OCI-LY7 (cell line): ENCODE results near the gene CRHR1. TPM values are rescaled to one million over a fixed set of nuclear protein-coding genes. Genes with fewer than 3 reads are reported as not detected.

ENCODE experiments used
- BruUV-seq: library from RNA; stranded (reverse); fragments of 400-500 nt; replicated peaks from 2 replicates; lab custom pipeline; 2021; lab: Mats Ljungman, UMichigan
- CTCF ChIA-PET: fragments of 300-600 bp; sonication (Branson Sonifier 250); formaldehyde crosslinking; loops from one replicate; lab custom pipeline; 2022; ENCODE audit warnings: antibody characterized with exemption; ENCODE audit not compliant: unreplicated experiment; lab: Charles Lee
- POLR2A ChIA-PET: fragments of 300-600 bp; sonication (Branson Sonifier 250); formaldehyde crosslinking; loops from one replicate; lab custom pipeline; 2022; ENCODE audit warnings: antibody characterized with exemption; lab: Charles Lee
- DNase-seq: peaks from one replicate; pipeline ENCODE4 v3.0.0-alpha.2; 2015; ENCODE audit warnings: low spot score
- H2AFZ ChIP-seq: fragments of 200-600 bp; sonication (generic), shearing (Covaris generic); 2 replicates; pipeline ENCODE4 v1.6.1; 2014; ENCODE audit warnings: mild to moderate bottlenecking, antibody characterized with exemption, low read length, moderate library complexity
- H3K27ac ChIP-seq: fragments of 200-600 bp; sonication (generic); 2 replicates; pipeline ENCODE4 v1.5.1; 2014; ENCODE audit warnings: mixed run types, low read depth, mild to moderate bottlenecking, moderate library complexity, low read length, inconsistent platforms; ENCODE audit not compliant: poor library complexity, severe bottlenecking
- H3K36me3 ChIP-seq: fragments of 200-600 bp; sonication (generic); 2 replicates; pipeline ENCODE4 v1.6.1; 2014; ENCODE audit warnings: mild to moderate bottlenecking, antibody characterized with exemption, low read length, moderate library complexity, mixed read lengths; ENCODE audit not compliant: insufficient read depth
- H3K4me1 ChIP-seq: fragments of 200-600 bp; sonication (generic); 2 replicates; pipeline ENCODE4 v1.5.1; 2014; ENCODE audit warnings: mild to moderate bottlenecking, low read length; ENCODE audit not compliant: insufficient read depth, poor library complexity, severe bottlenecking
- H3K4me2 ChIP-seq: fragments of 200-600 bp; sonication (generic); 2 replicates; pipeline ENCODE4 v1.6.1; 2014; ENCODE audit warnings: mild to moderate bottlenecking, low read length
- H3K4me3 ChIP-seq: fragments of 200-600 bp; sonication (generic); 2 replicates; pipeline ENCODE4 v1.5.1; 2014; ENCODE audit warnings: mild to moderate bottlenecking, low read depth, low read length; ENCODE audit not compliant: poor library complexity, severe bottlenecking
- H3K79me2 ChIP-seq: fragments of 200-600 bp; sonication (generic); 2 replicates; pipeline ENCODE4 v1.6.1; 2016; ENCODE audit warnings: low read depth, mild to moderate bottlenecking, low read length, moderate library complexity, mixed read lengths; ENCODE audit not compliant: insufficient read depth
- H3K9me2 ChIP-seq: fragments of 200-600 bp; sonication (generic); 2 replicates; pipeline ENCODE4 v1.6.1; 2016; ENCODE audit warnings: mild to moderate bottlenecking, low read length, mixed read lengths; ENCODE audit not compliant: insufficient read depth
- H3K9me3 ChIP-seq: fragments of 200-600 bp; sonication (generic); 2 replicates; pipeline ENCODE4 v1.6.1; 2014; ENCODE audit warnings: mild to moderate bottlenecking, mixed run types, low read length, mixed read lengths
- H4K20me1 ChIP-seq: fragments of 200-600 bp; sonication (generic); 2 replicates; pipeline ENCODE4 v1.6.1; 2014; ENCODE audit warnings: mild to moderate bottlenecking, antibody characterized with exemption, low read length, moderate library complexity, mixed read lengths; ENCODE audit not compliant: insufficient read depth
- EZH2phosphoT487 ChIP-seq: fragments of 200-600 bp; sonication (generic); IDR thresholded peaks from 2 replicates; pipeline ENCODE4 v1.6.1; 2018; ENCODE audit warnings: low read depth, borderline replicate concordance, mild to moderate bottlenecking, mixed run types, antibody characterized with exemption, low read length, moderate library complexity, mixed read lengths
- intact Hi-C: fragments of 100-400 bp; cut with micrococcal nuclease; formaldehyde crosslinking; loops from one replicate; pipeline ENCODE4 v1.10.0; 2022; ENCODE audit not compliant: unreplicated experiment
- total RNA-seq, 2 experiments: library from RNA; depleted of rRNA in 1 of 2; stranded (reverse); fragments of >200 nt in 1 of 2; shearing (Covaris generic) in 1 of 2; gene quantifications; 2 replicates each; pipeline ENCODE4 v1.2.3, GENCODE V29; 2014 to 2022
- TF ChIP-seq, protein P1 (sequence below): fragments of 200-600 bp; sonication (generic); conservative IDR thresholded peaks from 2 replicates; pipeline ENCODE4 v1.5.1; 2014; ENCODE audit warnings: mild to moderate bottlenecking, antibody characterized with exemption, low read length, moderate library complexity, mixed read lengths

The CRHR1 gene
- total RNA-seq, 2 experiments from 2014 or later: not detected

DNA sequence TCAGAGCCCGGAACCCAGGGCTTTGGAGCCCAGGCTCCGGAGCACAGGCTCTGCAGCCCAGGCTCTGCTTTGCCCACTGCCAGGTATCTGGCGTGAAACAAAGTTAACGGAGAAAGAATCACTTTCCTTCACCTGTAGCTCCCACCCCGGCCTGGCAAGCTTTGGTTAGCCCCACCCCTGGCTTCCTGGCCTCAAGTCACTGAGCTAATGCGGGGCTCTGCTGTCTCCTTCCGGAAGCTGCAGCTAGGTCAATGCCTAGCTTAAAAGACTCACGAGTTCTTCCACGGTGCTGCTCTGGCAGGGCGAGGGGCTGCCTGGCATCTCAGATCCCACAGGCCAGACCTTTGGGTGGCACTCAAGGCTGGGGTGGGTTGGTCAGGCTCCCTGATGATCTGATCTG, 39.5 kb downstream of the CRHR1 start:
- Histone ChIP-seq H3K9me3 (no peaks in the 10 kb centered on the region), H3K4me2 (no peak overlapping the region), H3K4me3 (no peak overlapping the region), H3K36me3 (no peaks in the 10 kb centered on the region), H3K4me1 (no peaks in the 10 kb centered on the region), H3K9me2 (no peaks in the 10 kb centered on the region), H3K79me2 (no peaks in the 10 kb centered on the region), H3K27ac (no peak overlapping the region), H4K20me1 (no peaks in the 10 kb centered on the region), H2AFZ (no peak overlapping the region)
- no TSS peak for BruUV-seq
- CTCF ChIA-PET: no interaction called here
- POLR2A ChIA-PET: interaction anchor here (1.0 kb wide), 1 partner anchor 127 kb away, joined by 3 read pairs; no protein-coding TSS in a partner anchor
- no peak for TF ChIP-seq EZH2phosphoT487
- TF ChIP-seq, protein P1, sequence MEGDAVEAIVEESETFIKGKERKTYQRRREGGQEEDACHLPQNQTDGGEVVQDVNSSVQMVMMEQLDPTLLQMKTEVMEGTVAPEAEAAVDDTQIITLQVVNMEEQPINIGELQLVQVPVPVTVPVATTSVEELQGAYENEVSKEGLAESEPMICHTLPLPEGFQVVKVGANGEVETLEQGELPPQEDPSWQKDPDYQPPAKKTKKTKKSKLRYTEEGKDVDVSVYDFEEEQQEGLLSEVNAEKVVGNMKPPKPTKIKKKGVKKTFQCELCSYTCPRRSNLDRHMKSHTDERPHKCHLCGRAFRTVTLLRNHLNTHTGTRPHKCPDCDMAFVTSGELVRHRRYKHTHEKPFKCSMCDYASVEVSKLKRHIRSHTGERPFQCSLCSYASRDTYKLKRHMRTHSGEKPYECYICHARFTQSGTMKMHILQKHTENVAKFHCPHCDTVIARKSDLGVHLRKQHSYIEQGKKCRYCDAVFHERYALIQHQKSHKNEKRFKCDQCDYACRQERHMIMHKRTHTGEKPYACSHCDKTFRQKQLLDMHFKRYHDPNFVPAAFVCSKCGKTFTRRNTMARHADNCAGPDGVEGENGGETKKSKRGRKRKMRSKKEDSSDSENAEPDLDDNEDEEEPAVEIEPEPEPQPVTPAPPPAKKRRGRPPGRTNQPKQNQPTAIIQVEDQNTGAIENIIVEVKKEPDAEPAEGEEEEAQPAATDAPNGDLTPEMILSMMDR: no peak
- no peak for DNase-seq
- intact Hi-C loops: no loop called here

DNA sequence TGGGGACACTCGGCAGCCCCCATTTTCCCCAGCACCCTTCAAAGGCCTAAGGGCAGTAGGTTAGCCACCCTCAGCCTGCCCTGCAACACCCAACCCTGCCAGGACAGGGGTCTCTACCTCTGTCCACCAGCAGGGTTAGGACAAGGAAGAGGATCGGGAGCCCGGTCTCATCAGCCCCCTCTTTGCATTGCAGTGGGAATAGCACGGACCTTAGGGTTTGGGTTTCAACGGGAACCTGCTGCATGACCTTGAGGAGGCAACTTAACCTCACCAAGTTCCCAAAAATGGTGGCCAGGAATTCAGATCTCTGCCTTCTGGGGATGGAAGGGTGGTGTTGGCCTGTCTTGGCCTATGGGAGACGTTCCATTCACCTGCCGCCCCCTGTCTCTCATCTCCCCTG, 40.4 kb downstream of the CRHR1 start:
- no peak overlapping the region for H3K27ac ChIP-seq
- ChIA-PET POLR2A (no interaction called here), CTCF (no interaction called here)
- H4K20me1 ChIP-seq: no peaks in the 10 kb centered on the region
- no peaks in the 10 kb centered on the region for H3K79me2 ChIP-seq
- no peaks in the 10 kb centered on the region for H3K9me2 ChIP-seq
- no peak overlapping the region for H3K4me3 ChIP-seq
- BruUV-seq: no TSS peak
- no peaks in the 10 kb centered on the region for H3K9me3 ChIP-seq
- DNase-seq: no peak
- no peak overlapping the region for H2AFZ ChIP-seq
- no peaks in the 10 kb centered on the region for H3K36me3 ChIP-seq
- no peaks in the 10 kb centered on the region for H3K4me1 ChIP-seq
- TF ChIP-seq, protein P1: no peak
- no peak for TF ChIP-seq EZH2phosphoT487
- intact Hi-C loops: no loop called here
- H3K4me2 ChIP-seq: no peak overlapping the region

DNA sequence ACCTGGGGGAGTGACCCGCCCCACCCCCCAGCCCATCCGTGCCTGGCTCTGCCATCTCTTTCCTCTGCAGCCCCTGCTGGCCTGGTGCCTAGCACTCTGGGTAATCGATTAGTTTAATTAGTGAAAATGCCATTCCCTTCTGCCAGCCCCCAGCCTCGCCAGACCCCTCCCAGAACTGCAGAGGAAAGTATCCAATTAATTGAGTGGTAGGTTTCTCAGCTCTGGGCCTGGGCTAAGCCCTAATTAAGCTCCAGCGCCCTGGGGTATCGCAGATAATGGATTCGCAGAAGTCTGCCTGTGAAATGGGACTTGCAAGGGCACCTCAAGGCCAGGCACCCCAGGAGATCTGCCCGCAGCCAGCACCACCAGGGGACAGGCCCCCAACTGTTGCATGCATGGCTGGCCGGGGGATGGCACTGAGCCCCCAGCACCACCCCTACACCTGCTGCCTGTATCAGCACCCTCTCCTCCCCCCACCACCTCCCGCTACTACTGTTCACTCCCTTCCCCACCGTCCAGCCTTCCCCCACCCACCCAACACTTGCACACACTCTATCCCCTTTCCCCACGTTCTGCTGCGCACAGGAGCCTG, 40.9 kb downstream of the CRHR1 start:
- intact Hi-C loops: no loop called here
- H3K4me2 ChIP-seq: no peak overlapping the region
- no peaks in the 10 kb centered on the region for H3K9me2 ChIP-seq
- CTCF ChIA-PET: no interaction called here
- H3K4me3 ChIP-seq: no peak overlapping the region
- H4K20me1 ChIP-seq: no peaks in the 10 kb centered on the region
- TF ChIP-seq EZH2phosphoT487: no peak
- TF ChIP-seq, protein P1: no peak
- no peak overlapping the region for H2AFZ ChIP-seq
- BruUV-seq: no TSS peak
- H3K36me3 ChIP-seq: no peaks in the 10 kb centered on the region
- H3K4me1 ChIP-seq: no peaks in the 10 kb centered on the region
- no peak for DNase-seq
- POLR2A ChIA-PET: no interaction called here
- H3K9me3 ChIP-seq: no peaks in the 10 kb centered on the region
- H3K27ac ChIP-seq: no peak overlapping the region
- no peaks in the 10 kb centered on the region for H3K79me2 ChIP-seq
